ENCODE measurements around the gene ITPRIPL2.

GRCh38 chr16:19143599-19143956 lies 29.8 kb downstream of the ITPRIPL2 start:
- TF ChIP-seq, protein P1, sequence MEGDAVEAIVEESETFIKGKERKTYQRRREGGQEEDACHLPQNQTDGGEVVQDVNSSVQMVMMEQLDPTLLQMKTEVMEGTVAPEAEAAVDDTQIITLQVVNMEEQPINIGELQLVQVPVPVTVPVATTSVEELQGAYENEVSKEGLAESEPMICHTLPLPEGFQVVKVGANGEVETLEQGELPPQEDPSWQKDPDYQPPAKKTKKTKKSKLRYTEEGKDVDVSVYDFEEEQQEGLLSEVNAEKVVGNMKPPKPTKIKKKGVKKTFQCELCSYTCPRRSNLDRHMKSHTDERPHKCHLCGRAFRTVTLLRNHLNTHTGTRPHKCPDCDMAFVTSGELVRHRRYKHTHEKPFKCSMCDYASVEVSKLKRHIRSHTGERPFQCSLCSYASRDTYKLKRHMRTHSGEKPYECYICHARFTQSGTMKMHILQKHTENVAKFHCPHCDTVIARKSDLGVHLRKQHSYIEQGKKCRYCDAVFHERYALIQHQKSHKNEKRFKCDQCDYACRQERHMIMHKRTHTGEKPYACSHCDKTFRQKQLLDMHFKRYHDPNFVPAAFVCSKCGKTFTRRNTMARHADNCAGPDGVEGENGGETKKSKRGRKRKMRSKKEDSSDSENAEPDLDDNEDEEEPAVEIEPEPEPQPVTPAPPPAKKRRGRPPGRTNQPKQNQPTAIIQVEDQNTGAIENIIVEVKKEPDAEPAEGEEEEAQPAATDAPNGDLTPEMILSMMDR (IDR thresholded peaks at IDR 0.05) = no peak
- no peak for TF ChIP-seq POLR2A (IDR thresholded peaks at IDR 0.05)
- TF ChIP-seq POLR2AphosphoS5 (IDR thresholded peaks at IDR 0.05) = no peak
- no peak for TF ChIP-seq EP300 (IDR thresholded peaks at IDR 0.05; ENCODE audit: low read depth)

Measured in transverse colon (tissue), 4 donors.